T-cell (primary cell): Measurements from ENCODE around the gene WSB2. TPM values are rescaled to one million over a fixed set of nuclear protein-coding genes. Genes with fewer than 3 reads are reported as not detected.
"Not testable (repeated sequence)": the region's sequence is repeated elsewhere in the genome, so short reads cannot be mapped to it uniquely, and the experiment has no call there.

Source experiments
- ATAC-seq, 4 experiments: fragments of 200-7000 bp in 3 of 4; fragments of 150-1000 bp in 1 of 4; cut with Tn5 transposase; replicated peaks in 1 of 4; 1 replicate in 3 of 4; 2 replicates in 1 of 4; pipeline ENCODE4 v1.10.0; 2021; ENCODE audit warnings: moderate library complexity in 3 of 4, mild to moderate bottlenecking in 2 of 4, moderate number of reproducible peaks in 1 of 4
- CTCF ChIA-PET, 2 donors: fragments of 300-600 bp; sonication (Branson Sonifier 250); formaldehyde crosslinking; loops; one replicate each; lab custom pipeline; 2022; ENCODE audit warnings: antibody characterized with exemption in 2 of 2; lab: Charles Lee
- POLR2A ChIA-PET, 2 donors: fragments of 300-600 bp; sonication (Branson Sonifier 250); formaldehyde crosslinking; loops; one replicate each; lab custom pipeline; 2022; ENCODE audit warnings: antibody characterized with exemption in 2 of 2; lab: Charles Lee
- DNase-seq, 35 experiments: peaks; one replicate each; pipeline versions ENCODE4 v3.0.0 to v3.0.0-alpha.2; 2013 to 2023
- H3K27ac ChIP-seq: one replicate; pipeline ENCODE4 v1.5.1; 2013; ENCODE audit warnings: low read length
- H3K27me3 ChIP-seq, 2 experiments: replicated peaks in 1 of 2; 1 replicate in 1 of 2; 2 replicates in 1 of 2; pipeline versions ENCODE4 v1.6.1 to v1.7.0; 2013; ENCODE audit warnings: low read length in 1 of 2, mixed read lengths in 1 of 2; ENCODE audit not compliant: control insufficient read depth in 2 of 2, insufficient read depth in 2 of 2; ENCODE audit errors: extremely low read depth in 1 of 2
- H3K36me3 ChIP-seq, 2 donors: 1 replicate in 1 of 2; 2 replicates in 1 of 2; pipeline versions ENCODE4 v1.6.1 to v1.7.0; 2013; ENCODE audit warnings: low read length in 1 of 2; ENCODE audit not compliant: control insufficient read depth in 2 of 2, insufficient read depth in 1 of 2; ENCODE audit errors: extremely low read depth in 1 of 2
- H3K4me1 ChIP-seq, 2 experiments: 1 replicate in 1 of 2; 2 replicates in 1 of 2; pipeline versions ENCODE4 v1.6.1 to v1.7.0; 2013; ENCODE audit warnings: low read length in 2 of 2, mixed read lengths in 1 of 2; ENCODE audit not compliant: insufficient read depth in 2 of 2, control insufficient read depth in 1 of 2; ENCODE audit errors: extremely low read depth in 1 of 2
- H3K4me3 ChIP-seq, 2 donors: 1 replicate in 1 of 2; 2 replicates in 1 of 2; pipeline versions ENCODE4 v1.5.1 to v1.7.0; 2013; ENCODE audit warnings: mild to moderate bottlenecking in 2 of 2, low read length in 1 of 2, moderate library complexity in 1 of 2; ENCODE audit not compliant: control insufficient read depth in 1 of 2; ENCODE audit errors: extremely low read depth in 1 of 2
- H3K9me3 ChIP-seq: 2 replicates; pipeline ENCODE4 v1.7.0; 2013
- H3K27ac Mint-ChIP-seq, 2 donors: one replicate each; pipeline ENCODE4 v1.8.0; 2020 to 2021; ENCODE audit warnings: mild to moderate bottlenecking in 2 of 2, mixed read lengths in 2 of 2
- H3K27me3 Mint-ChIP-seq, 2 donors: one replicate each; pipeline ENCODE4 v1.8.0; 2021 to 2022; ENCODE audit warnings: mixed read lengths in 2 of 2
- H3K36me3 Mint-ChIP-seq: one replicate; pipeline ENCODE4 v1.8.0; 2021; ENCODE audit warnings: mixed read lengths
- H3K4me1 Mint-ChIP-seq, 3 donors: one replicate each; pipeline ENCODE4 v1.8.0; 2020 to 2022; ENCODE audit warnings: mixed read lengths in 3 of 3, mild to moderate bottlenecking in 1 of 3
- H3K4me3 Mint-ChIP-seq, 3 donors: one replicate each; pipeline ENCODE4 v1.8.0; 2020 to 2022; ENCODE audit warnings: mild to moderate bottlenecking in 3 of 3, mixed read lengths in 3 of 3, moderate library complexity in 3 of 3
- H3K9me3 Mint-ChIP-seq, 3 donors: one replicate each; pipeline ENCODE4 v1.8.0; 2020 to 2022; ENCODE audit warnings: mixed read lengths in 3 of 3
- WGBS: methylation state at CpG from one replicate; pipeline ENCODE4 v1.1.5; 2013; ENCODE audit warnings: missing lambda C conversion rate; ENCODE audit not compliant: insufficient coverage; 5-methylcytosine and 5-hydroxymethylcytosine counted together
- total RNA-seq, 35 experiments: library from RNA in 6 of 35; stranded (reverse) in 6 of 35; fragments of 120-200 nt in 1 of 35; gene quantifications; one replicate each; pipeline versions ENCODE4 v1.2.1 to v1.2.4 and lab custom pipeline; 2013 to 2026

WSB2 gene
- total RNA-seq, 5 donors from 2014 or later (not counting 1 experiment from before 2014, with no cell fraction given): 19.6 to 33.7 (median 25.8) TPM

DNA sequence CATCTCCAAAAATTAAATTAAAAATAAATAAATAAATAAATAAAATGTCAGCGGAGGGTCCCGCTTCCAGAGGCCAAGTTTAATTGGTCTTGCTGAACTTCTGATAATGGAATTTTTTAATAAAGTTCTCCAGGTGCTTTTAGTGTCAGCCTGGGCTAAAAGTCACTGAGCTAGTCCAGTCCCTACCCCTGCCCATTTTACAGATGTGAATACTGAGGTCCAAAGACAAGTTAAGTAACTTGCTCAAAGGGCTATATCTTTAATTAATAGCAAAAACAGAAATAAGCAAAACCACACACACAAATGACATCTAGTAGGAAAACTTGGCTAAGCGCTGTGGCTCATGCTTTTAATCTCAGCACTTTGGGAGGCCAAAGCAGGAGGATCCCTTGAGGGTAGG, 50.1 kb downstream of the WSB2 start:
- ChIA-PET CTCF (no interaction called here), POLR2A (no interaction called here)
- H3K4me1 Mint-ChIP-seq: peaks cover under 1 to 2% (median under 1%) of the 10 kb centered on the region in 3 donors
- H3K9me3 Mint-ChIP-seq: no peaks in the 10 kb centered on the region
- ATAC-seq (no peak), DNase-seq (no peak)
- H3K9me3 ChIP-seq: no peaks in the 10 kb centered on the region
- no peaks in the 10 kb centered on the region for H3K36me3 ChIP-seq
- H3K27me3 Mint-ChIP-seq: peaks cover 3 to 4% of the 10 kb centered on the region in 2 donors
- no peaks in the 10 kb centered on the region for H3K36me3 Mint-ChIP-seq
- H3K4me3 Mint-ChIP-seq: no peak overlapping the region
- no peak overlapping the region for H3K27ac ChIP-seq
- no peaks in the 10 kb centered on the region for H3K27me3 ChIP-seq
- H3K4me1 ChIP-seq: peaks cover 0 to under 1% of the 10 kb centered on the region in 2 experiments
- no peak overlapping the region for H3K4me3 ChIP-seq
- 100% methylated on average over 1 of the region's 3 CpGs for WGBS
- H3K27ac Mint-ChIP-seq: no peak overlapping the region

DNA sequence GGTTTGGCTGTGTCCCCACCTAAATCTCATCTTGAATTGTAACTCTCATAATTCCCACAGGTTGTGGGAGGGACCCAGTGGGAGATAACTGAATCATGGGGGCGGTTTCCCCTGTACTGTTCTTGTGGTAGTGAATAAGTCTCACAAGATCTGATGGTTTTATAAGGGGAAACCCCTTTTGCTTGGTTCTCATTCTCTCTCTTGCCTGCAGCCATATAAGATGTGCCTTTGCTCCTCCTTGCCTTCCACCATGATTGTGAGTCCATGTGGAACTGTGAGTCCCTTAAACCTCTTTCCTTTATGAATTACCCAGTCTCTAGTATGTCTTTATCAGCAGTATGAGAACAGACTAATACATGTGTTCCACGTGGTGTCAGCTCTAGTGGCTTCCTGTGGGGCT, 61.2 kb downstream of the WSB2 start:
- H3K9me3 Mint-ChIP-seq, H3K4me3 ChIP-seq, H3K4me1 Mint-ChIP-seq, H3K36me3 ChIP-seq, CTCF ChIA-PET, H3K9me3 ChIP-seq, H3K36me3 Mint-ChIP-seq, H3K4me3 Mint-ChIP-seq, H3K27me3 Mint-ChIP-seq, H3K27ac ChIP-seq, ATAC-seq, H3K4me1 ChIP-seq, H3K27me3 ChIP-seq, H3K27ac Mint-ChIP-seq, DNase-seq: not testable (repeated sequence)
- POLR2A ChIA-PET: interaction anchor here in 1 of 2 donors (0.6 kb wide), 1 partner anchor 24 kb away, joined by 3 read pairs; no protein-coding TSS in a partner anchor
- 17% methylated on average over 1 of the region's 2 CpGs for WGBS

GRCh38 chr12:117998719-117999118, 62.3 kb downstream of the WSB2 start:
- Mint-ChIP-seq H3K27ac (no peak overlapping the region), H3K36me3 (no peaks in the 10 kb centered on the region), H3K4me1 (no peaks in the 10 kb centered on the region), H3K9me3 (peaks cover 5 to 9% (median 8%) of the 10 kb centered on the region in 3 donors), H3K27me3 (peaks cover 0 to 10% of the 10 kb centered on the region in 2 donors), H3K4me3 (no peak overlapping the region)
- WGBS: no CpG with 5 or more reads among the region's 2 CpGs
- H3K27me3 ChIP-seq: peaks cover 0 to 8% of the 10 kb centered on the region in 2 experiments
- ChIA-PET CTCF (no interaction called here), POLR2A (no interaction called here)
- no peak overlapping the region for H3K4me3 ChIP-seq
- no peaks in the 10 kb centered on the region for H3K9me3 ChIP-seq
- H3K4me1 ChIP-seq: no peaks in the 10 kb centered on the region
- ATAC-seq: no peak
- H3K36me3 ChIP-seq: no peaks in the 10 kb centered on the region
- DNase-seq: no peak
- H3K27ac ChIP-seq: no peak overlapping the region

DNA sequence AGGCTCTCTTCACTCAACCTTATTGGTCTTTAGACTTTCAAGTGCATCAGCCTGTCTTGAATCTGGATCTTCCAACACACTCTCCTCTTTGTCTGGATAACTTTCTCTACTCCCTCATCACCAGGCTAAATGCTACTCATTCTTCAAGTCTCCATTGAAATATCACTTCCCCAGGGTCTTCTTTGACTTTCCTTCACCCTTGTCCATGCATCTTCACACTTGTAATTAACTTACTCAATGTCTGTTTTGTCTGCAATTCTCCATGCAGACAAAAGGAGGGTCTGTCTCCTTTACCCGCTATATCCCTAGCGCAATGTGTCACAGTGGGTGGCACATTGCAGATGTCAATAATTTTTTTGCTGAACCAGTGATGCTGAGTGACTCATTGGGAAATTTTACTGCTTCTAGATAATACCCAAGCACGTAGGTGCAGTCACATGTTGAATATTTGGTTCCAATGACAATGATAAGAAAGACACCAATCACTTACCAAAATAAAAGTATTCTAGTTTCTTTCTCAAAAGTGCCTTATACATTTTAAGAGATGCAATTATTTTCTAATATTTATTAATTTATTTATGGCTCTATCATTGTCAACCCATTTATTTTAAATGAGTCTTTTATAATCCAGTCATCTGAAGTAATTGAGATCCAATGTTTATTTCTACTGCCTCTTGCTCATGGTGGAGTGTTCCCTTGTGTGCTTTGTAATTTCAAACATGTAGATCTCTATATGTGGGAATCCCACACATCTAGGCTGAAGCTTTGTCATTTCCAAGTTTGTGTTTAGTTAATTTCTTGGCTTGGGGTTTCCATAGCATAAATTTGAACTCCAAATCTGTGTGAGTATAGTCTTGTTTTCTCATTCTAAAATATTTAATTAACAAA, 66.2 kb downstream of the WSB2 start:
- H3K4me3 Mint-ChIP-seq: no peak overlapping the region
- Histone ChIP-seq H3K4me1 (no peaks in the 10 kb centered on the region), H3K27me3 (peaks cover 0 to 7% of the 10 kb centered on the region in 2 experiments), H3K27ac (no peak overlapping the region), H3K9me3 (no peaks in the 10 kb centered on the region), H3K36me3 (no peaks in the 10 kb centered on the region), H3K4me3 (no peak overlapping the region)
- H3K36me3 Mint-ChIP-seq: no peaks in the 10 kb centered on the region
- 100% methylated on average over 2 of the region's 3 CpGs for WGBS
- peaks cover 8 to 19% of the 10 kb centered on the region in 2 donors for H3K27me3 Mint-ChIP-seq
- DNase-seq: no peak
- H3K27ac Mint-ChIP-seq: no peak overlapping the region
- ATAC-seq: no peak
- H3K4me1 Mint-ChIP-seq: no peaks in the 10 kb centered on the region
- H3K9me3 Mint-ChIP-seq: peaks cover under 1 to 9% (median 5%) of the 10 kb centered on the region in 3 donors
- POLR2A ChIA-PET: no interaction called here
- CTCF ChIA-PET: interaction anchor here in 1 of 2 donors (0.5 kb wide), 1 partner anchor 1711 kb away, joined by 3 read pairs; no protein-coding TSS in a partner anchor

DNA sequence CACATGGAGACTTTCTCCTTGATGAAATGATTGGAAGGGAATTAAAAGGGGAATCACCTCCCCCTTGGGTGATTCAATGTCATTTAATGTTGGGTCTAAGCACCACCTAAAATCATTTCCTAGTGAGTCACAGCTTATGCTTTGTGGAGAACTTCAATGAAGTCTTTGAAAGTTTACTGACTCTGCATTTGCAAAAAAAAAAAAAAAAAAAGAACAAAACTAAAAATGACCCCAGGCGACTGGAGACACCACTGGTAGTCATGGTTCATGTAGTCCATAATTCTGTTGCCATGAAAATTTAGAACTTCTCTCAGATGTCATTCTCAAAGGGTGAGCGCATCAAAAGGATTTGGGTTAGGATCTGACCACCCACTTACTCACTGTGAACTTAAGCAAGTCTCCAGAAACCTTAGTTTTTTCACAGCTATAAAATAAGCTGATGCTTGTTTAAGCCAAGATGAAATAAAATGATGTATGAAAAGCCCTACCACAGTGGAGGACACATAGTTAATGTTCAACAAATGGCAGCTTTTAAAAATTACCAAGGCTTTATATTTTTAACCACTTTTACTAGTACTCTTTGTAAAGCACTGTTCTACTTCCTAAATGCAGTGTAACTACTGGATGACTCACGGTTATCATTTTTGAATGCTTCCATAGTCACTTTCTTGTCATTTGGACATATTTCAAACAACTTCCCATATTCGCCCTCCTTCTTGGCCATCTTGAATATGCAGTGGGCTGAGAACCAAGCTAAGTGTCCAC, 74.1 kb downstream of the WSB2 start:
- H3K27ac Mint-ChIP-seq: no peak overlapping the region

GRCh38 chr12:117985182-117985581, 75.8 kb downstream of the WSB2 start:
- CTCF ChIA-PET: interaction anchor here in 1 of 2 donors (0.6 kb wide), 1 partner anchor 96 kb away, joined by 4 read pairs; no protein-coding TSS in a partner anchor
- no peak for ATAC-seq

More for the DNA sequence above, 74.1 kb downstream of the WSB2 start:
- no peaks in the 10 kb centered on the region for H3K4me1 Mint-ChIP-seq
- H3K9me3 Mint-ChIP-seq: peaks cover 0 to 5% (median 3%) of the 10 kb centered on the region in 3 donors
- H3K27me3 Mint-ChIP-seq: peaks cover 7 to 14% of the 10 kb centered on the region in 2 donors
- DNase-seq (no peak), ATAC-seq (no peak)
- Histone ChIP-seq H3K4me3 (no peak overlapping the region), H3K4me1 (no peaks in the 10 kb centered on the region), H3K9me3 (no peaks in the 10 kb centered on the region), H3K27ac (no peak overlapping the region), H3K36me3 (no peaks in the 10 kb centered on the region), H3K27me3 (peaks cover 0 to 7% of the 10 kb centered on the region in 2 experiments)
- ChIA-PET CTCF (no interaction called here), POLR2A (interaction anchor here in 1 of 2 donors (0.6 kb wide), 1 partner anchor 1051 kb away, joined by 3 read pairs; no protein-coding TSS in a partner anchor)
- H3K36me3 Mint-ChIP-seq: no peaks in the 10 kb centered on the region
- WGBS: 100% methylated on average over 1 of the region's 4 CpGs
- H3K4me3 Mint-ChIP-seq: no peak overlapping the region

More at GRCh38 chr12:117985182-117985581, 75.8 kb downstream of the WSB2 start:
- Histone ChIP-seq H3K27ac (no peak overlapping the region), H3K36me3 (no peaks in the 10 kb centered on the region), H3K4me3 (no peak overlapping the region), H3K9me3 (no peaks in the 10 kb centered on the region), H3K4me1 (no peaks in the 10 kb centered on the region), H3K27me3 (peaks cover 0 to 6% of the 10 kb centered on the region in 2 experiments)
- POLR2A ChIA-PET: interaction anchor here in 1 of 2 donors (0.5 kb wide), 1 partner anchor 209 kb away, joined by 6 read pairs; no protein-coding TSS in a partner anchor
- 75% methylated on average over 2 of the region's 2 CpGs for WGBS
- no peaks in the 10 kb centered on the region for H3K36me3 Mint-ChIP-seq
- H3K27me3 Mint-ChIP-seq: peaks cover 0 to 6% of the 10 kb centered on the region in 2 donors
- H3K9me3 Mint-ChIP-seq: peaks cover 0 to 3% (median 3%) of the 10 kb centered on the region in 3 donors
- no peak overlapping the region for H3K4me3 Mint-ChIP-seq
- H3K27ac Mint-ChIP-seq: no peak overlapping the region
- DNase-seq: no peak
- no peaks in the 10 kb centered on the region for H3K4me1 Mint-ChIP-seq
